Upper lobe of left lung (tissue), 4 donors: ENCODE measurements around the gene EXOC1.
A peak's percentile ranks its signal among the peaks of the same experiment; 100 is the strongest.

Source experiments
- EP300 ChIP-seq, 4 donors: sonication (generic); formaldehyde crosslinking; IDR thresholded peaks; one replicate each; pipeline ENCODE4 v1.5.1; 2017; ENCODE audit warnings: antibody characterized with exemption in 4 of 4, control low read depth in 2 of 4
- POLR2A ChIP-seq, 4 donors: fragments of 450-650 bp; IDR thresholded peaks; one replicate each; pipeline ENCODE4 v1.5.1; 2016 to 2017; ENCODE audit warnings: antibody characterized with exemption in 4 of 4, mild to moderate bottlenecking in 2 of 4
- POLR2AphosphoS5 ChIP-seq, 2 donors: sonication (generic); formaldehyde crosslinking; IDR thresholded peaks; one replicate each; pipeline ENCODE4 v1.5.1; 2017; ENCODE audit warnings: antibody characterized with exemption in 2 of 2
- TF ChIP-seq, protein P1 (sequence below), 6 experiments: fragments of 450-650 bp in 4 of 6; fragments of 200-600 bp in 2 of 6; sonication (generic) in 2 of 6; IDR thresholded peaks; one replicate each; pipeline ENCODE4 v1.5.1; 2016 to 2019; ENCODE audit warnings: antibody characterized with exemption in 6 of 6

DNA sequence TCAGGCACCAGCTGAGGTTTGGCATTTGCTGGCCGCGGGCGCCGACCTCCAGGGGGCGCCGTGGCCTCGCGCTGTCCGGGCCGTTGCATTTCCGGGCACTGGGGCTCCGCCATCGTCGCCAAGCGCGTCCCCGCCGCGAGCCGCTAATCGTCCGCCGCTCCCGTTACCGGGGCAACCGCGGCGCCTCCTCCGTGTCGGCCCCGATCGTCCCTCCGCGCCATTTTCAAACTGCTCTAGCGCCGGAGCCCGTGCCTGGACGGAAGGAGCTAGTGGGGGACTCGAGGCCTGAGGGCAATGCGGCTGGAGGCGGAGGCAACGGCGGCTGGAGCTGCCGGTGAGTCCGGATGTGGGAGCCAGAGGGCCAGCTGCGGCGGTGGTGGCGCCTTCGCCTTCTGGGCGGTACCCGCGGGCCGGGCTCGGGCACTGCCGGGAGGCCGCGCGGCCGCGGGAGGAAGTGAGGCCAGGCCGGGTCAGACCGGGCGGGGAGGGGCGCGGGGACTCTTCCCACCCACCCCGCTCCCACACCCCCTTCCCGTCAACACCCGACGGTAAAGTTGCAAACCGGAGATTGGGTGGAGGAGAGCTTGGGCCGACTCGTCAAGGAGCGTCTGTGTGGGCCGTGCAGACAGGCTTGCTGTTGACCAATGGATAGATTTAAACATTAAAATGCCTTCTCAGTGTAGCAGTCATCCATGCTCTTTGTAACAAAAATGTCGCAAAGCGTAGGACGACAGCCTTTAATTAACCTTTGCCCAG is 95.5 kb downstream of the EXOC1 start, which contains the start of gene CEP135:
- TF ChIP-seq, protein P1, sequence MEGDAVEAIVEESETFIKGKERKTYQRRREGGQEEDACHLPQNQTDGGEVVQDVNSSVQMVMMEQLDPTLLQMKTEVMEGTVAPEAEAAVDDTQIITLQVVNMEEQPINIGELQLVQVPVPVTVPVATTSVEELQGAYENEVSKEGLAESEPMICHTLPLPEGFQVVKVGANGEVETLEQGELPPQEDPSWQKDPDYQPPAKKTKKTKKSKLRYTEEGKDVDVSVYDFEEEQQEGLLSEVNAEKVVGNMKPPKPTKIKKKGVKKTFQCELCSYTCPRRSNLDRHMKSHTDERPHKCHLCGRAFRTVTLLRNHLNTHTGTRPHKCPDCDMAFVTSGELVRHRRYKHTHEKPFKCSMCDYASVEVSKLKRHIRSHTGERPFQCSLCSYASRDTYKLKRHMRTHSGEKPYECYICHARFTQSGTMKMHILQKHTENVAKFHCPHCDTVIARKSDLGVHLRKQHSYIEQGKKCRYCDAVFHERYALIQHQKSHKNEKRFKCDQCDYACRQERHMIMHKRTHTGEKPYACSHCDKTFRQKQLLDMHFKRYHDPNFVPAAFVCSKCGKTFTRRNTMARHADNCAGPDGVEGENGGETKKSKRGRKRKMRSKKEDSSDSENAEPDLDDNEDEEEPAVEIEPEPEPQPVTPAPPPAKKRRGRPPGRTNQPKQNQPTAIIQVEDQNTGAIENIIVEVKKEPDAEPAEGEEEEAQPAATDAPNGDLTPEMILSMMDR (IDR thresholded peaks at IDR 0.05): peak; percentile 95 to 99 (median 98)
- TF ChIP-seq POLR2A (IDR thresholded peaks at IDR 0.05): peak in 2 of 4 donors; percentile 63 to 77
- peak in 1 of 4 donors; percentile 27 for TF ChIP-seq EP300 (IDR thresholded peaks at IDR 0.05)
- TF ChIP-seq POLR2AphosphoS5 (IDR thresholded peaks at IDR 0.05): peak; percentile 56 to 76
